DMS153 treated with DMSO at 0.1 percent for 48 hours (cell line): ENCODE measurements around the gene NXPH4.

Source experiments
- DNase-seq: peaks from one replicate; lab custom pipeline; 2025; ENCODE audit not compliant: unreplicated experiment; lab: John Stamatoyannopoulos, UW

Gene NXPH4

DNA sequence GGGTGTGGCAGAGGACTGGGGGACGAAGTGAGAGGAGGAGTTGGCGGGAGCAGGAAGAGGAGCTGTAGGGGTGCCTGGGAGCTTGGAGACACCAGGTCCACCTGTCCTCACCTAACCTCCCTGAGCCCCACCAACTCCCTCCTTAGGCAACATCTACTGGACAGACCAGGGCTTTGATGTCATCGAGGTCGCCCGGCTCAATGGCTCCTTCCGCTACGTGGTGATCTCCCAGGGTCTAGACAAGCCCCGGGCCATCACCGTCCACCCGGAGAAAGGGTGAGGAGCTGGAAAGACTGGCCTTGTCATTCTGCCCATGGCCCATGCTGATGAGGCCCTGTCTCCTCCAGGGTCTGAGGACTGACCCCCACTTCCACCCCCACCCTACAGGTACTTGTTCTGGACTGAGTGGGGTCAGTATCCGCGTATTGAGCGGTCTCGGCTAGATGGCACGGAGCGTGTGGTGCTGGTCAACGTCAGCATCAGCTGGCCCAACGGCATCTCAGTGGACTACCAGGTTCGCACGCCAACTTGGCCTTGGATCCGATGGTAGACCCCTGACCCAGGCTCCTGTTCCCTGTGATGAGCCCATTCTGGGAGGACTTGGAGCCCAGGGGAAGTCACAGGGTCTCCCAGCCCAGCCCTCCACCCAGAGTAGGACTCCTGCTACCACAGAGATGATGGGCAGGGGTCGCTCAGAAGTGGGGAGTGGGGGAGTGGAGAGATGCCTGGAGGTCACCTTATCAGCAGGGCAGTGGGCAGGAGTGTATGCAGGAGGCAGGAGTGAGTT, 32.5 kb upstream of the NXPH4 start:
- DNase-seq: no peak

DNA sequence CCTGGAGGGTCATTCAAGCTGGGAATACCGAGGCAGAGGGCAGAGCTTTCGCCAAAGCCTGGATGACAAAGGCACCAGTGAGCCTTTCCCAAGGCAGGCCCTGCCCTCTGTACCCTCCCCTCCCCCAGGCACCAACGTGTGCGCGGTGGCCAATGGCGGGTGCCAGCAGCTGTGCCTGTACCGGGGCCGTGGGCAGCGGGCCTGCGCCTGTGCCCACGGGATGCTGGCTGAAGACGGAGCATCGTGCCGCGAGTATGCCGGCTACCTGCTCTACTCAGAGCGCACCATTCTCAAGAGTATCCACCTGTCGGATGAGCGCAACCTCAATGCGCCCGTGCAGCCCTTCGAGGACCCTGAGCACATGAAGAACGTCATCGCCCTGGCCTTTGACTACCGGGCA, 31.2 kb upstream of the NXPH4 start:
- DNase-seq: no peak

DNA sequence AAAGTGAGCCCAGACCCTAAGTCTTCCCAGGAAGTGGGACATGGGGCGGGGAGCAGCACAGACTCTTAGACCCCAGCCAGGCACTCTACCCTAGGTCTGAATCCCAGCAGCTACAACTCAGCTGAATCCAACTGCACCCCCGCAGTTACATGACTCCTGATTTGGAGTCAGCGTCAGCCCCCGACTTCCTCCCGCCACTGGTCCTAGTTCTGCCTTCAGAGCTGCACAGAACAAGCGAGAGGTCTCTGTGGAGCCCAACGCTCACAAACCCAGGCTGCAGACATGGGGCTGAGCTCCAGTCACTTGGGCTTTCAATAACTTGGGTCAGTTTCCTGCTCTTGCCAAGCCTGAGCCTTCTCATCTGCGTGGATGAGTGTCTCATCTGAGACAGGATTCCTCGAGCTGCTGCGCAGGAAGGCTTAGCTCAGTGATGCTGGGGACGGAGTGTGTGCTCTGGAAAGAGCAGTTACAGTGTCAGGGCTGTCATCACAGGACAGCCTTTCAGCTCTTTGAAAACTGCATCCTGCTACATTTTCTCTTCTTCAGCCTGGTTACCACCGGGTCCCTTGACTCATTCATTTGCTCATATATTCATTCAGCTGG, 30.6 kb upstream of the NXPH4 start:
- DNase-seq: no peak

- no peak for DNase-seq
Measured at GRCh38 chr12:57187222-57188089, 29.1 kb upstream of the NXPH4 start.

GRCh38 chr12:57188090-57188425, 28.5 kb upstream of the NXPH4 start:
- no peak for DNase-seq

GRCh38 chr12:57190037-57190436, 26.6 kb upstream of the NXPH4 start:
- DNase-seq: no peak

DNA sequence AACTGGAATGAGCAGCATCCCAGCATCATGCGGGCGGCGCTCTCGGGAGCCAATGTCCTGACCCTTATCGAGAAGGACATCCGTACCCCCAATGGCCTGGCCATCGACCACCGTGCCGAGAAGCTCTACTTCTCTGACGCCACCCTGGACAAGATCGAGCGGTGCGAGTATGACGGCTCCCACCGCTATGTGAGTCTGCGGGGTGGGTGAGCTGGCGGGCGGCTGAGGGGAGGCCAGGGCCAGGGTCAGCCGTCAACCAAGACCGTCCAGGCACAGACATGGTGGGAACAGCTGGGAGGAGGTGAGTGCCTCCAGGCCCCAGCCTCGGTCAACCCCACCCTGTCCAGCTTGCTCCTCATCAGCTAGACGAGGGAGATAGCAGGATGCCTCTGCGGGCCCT, 25.8 kb upstream of the NXPH4 start:
- no peak for DNase-seq

GRCh38 chr12:57191410-57191809, 25.2 kb upstream of the NXPH4 start:
- no peak for DNase-seq

GRCh38 chr12:57192920-57193319, 23.7 kb upstream of the NXPH4 start:
- no peak for DNase-seq

- DNase-seq: no peak
Measured at GRCh38 chr12:57193706-57194245, 22.8 kb upstream of the NXPH4 start.

DNA sequence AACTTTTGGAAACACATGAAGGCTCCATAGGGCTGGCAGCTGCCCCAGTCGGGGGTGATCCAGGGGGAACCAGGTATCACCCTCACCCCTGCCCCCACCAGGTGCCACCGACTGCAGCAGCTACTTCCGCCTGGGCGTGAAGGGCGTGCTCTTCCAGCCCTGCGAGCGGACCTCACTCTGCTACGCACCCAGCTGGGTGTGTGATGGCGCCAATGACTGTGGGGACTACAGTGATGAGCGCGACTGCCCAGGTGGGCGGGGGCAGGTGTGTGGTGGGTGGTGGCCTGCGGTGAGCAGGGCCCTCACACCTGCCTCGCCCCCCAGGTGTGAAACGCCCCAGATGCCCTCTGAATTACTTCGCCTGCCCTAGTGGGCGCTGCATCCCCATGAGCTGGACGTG, 22.3 kb upstream of the NXPH4 start:
- DNase-seq: no peak

GRCh38 chr12:57195186-57195585, 21.4 kb upstream of the NXPH4 start:
- no peak for DNase-seq

DNA sequence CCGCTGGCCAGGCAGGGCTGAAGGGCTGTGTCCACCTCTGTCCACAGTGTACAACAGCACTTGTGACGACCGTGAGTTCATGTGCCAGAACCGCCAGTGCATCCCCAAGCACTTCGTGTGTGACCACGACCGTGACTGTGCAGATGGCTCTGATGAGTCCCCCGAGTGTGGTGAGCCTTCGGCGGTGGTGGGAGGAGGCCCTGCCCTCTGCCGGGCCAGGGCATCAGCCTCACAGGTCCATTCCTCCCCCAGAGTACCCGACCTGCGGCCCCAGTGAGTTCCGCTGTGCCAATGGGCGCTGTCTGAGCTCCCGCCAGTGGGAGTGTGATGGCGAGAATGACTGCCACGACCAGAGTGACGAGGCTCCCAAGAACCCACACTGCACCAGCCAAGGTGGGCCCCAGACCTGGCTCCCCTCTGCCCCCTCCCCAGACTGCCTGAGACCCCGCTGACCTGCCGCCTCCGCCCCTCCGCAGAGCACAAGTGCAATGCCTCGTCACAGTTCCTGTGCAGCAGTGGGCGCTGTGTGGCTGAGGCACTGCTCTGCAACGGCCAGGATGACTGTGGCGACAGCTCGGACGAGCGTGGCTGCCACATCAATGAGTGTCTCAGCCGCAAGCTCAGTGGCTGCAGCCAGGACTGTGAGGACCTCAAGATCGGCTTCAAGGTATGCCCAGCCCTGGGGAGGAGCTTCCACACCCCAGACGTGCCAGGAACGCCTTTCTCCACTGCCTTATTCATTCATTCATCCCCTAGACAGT, 20.8 kb upstream of the NXPH4 start:
- DNase-seq: no peak

- no peak for DNase-seq
Measured at GRCh38 chr12:57196439-57196838, 20.2 kb upstream of the NXPH4 start.

DNA sequence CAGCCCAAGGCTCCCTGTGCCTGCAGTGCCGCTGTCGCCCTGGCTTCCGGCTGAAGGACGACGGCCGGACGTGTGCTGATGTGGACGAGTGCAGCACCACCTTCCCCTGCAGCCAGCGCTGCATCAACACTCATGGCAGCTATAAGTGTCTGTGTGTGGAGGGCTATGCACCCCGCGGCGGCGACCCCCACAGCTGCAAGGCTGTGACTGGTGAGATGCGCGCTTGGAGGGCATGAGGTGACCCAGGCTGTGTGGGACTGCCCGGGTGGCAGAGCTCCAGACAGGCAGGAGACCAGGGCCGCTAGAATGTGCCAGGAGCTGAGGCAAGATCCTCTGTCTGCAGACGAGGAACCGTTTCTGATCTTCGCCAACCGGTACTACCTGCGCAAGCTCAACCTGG, 19.6 kb upstream of the NXPH4 start:
- DNase-seq: no peak

DNA sequence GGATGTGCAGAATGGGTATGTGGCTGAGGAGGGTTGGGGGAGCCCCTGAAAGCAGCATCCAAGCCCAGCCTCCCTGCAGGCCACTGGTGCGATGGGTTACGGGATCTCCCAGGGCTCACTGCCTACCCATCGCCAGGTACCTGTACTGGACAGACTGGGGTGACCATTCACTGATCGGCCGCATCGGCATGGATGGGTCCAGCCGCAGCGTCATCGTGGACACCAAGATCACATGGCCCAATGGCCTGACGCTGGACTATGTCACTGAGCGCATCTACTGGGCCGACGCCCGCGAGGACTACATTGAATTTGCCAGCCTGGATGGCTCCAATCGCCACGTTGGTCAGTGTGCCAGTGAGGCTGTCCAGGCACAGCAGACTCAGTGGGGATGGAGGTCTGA, 18.3 kb upstream of the NXPH4 start:
- no peak for DNase-seq

GRCh38 chr12:57199191-57199590, 17.4 kb upstream of the NXPH4 start:
- no peak for DNase-seq

DNA sequence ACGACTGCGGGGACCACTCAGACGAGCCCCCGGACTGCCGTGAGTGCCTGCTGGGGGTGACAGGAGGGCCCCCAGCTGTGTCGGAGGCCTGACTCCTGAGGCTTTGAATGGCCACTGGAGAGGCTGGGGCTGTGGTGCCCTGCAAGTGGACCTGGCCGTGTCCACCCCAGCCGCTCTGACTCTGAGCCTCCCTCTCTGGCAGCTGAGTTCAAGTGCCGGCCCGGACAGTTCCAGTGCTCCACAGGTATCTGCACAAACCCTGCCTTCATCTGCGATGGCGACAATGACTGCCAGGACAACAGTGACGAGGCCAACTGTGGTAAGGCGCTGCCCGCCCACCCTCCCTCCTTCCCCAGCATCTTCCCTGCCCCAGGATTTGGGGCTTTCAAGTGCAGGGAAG, 16.1 kb upstream of the NXPH4 start:
- DNase-seq: no peak

- DNase-seq: no peak
Measured at GRCh38 chr12:57201219-57201618, 15.4 kb upstream of the NXPH4 start.

DNA sequence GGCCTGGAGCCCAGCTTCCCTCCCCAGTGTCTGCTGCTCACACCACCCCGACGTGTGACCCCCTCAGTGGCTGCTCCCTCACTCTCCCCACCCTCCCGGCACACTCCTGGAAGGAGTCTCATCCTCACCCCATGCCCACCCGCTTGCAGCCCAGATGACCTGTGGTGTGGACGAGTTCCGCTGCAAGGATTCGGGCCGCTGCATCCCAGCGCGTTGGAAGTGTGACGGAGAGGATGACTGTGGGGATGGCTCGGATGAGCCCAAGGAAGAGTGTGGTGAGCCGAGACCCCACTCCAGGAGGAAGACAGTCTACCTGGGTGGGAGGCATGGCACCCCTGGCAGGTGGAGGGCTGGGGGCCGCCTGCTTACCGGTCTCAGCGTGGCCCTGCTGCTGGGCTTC, 15.0 kb upstream of the NXPH4 start:
- no peak for DNase-seq

DNA sequence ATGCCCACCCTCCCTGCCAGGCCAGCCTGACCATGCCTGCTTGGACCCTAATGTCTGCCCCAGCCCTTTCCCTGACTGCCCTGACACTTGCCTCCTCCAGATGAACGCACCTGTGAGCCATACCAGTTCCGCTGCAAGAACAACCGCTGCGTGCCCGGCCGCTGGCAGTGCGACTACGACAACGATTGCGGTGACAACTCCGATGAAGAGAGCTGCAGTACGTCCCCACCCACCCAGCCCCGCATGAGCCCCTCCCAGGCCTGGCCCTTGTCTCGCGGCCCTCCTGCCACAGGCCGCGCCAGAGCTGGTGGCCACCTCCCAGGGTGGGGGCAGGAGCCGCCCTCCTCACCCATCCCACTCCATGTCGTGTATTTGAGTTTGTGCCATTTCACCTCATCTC, 14.3 kb upstream of the NXPH4 start:
- no peak for DNase-seq
